ENCODE measurements around the gene TNRC6B.
"Not testable (repeated sequence)": the region's sequence is repeated elsewhere in the genome, so short reads cannot be mapped to it uniquely, and the experiment has no call there.

TNRC6B gene

GRCh38 chr22:40294696-40295095, 117.0 kb downstream of the TNRC6B start:
- TF ChIP-seq POLR2AphosphoS5 (IDR thresholded peaks at IDR 0.05; ENCODE audit: low read depth, low read length) = no peak
- no peak for TF ChIP-seq TAF1 (IDR thresholded peaks at IDR 0.05; ENCODE audit: low read depth, low read length)
- TF ChIP-seq SPI1 (IDR thresholded peaks at IDR 0.05; ENCODE audit: low read depth, low read length) = no peak
- no peak for TF ChIP-seq POLR2A (IDR thresholded peaks at IDR 0.05; ENCODE audit: low read depth, low read length)
- TF ChIP-seq PAX5 (IDR thresholded peaks at IDR 0.05; ENCODE audit: insufficient read depth, low read length, severe bottlenecking) = no peak
- no peak for TF ChIP-seq POU2F2 (IDR thresholded peaks at IDR 0.05; ENCODE audit: low read depth, low read length)
- FAIRE-seq (peak; percentile 23), DNase-seq (ENCODE audit: insufficient read length, low spot score) (no peak)

DNA sequence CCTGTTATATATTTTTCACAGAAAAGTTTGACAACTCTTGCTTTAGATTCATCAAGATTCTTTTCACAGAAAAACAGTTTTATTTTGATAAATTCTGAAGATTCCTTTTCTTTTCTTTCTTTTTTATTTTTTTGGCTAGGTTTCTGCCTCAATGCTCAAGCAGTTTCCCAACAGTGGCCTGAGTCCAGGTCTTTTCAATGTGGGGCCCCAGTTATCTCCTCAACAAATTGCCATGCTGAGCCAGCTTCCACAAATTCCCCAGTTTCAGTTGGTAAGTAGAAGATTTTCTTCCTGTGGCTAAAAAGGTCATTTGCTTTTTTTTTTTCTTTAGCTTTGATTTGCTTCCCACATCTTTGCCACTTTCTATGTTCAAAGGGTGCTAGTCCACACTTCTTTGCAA, 122.6 kb downstream of the TNRC6B start:
- DNase-seq (ENCODE audit: insufficient read length, low spot score) (no peak), FAIRE-seq (no peak)
- TF ChIP-seq POLR2AphosphoS5 (IDR thresholded peaks at IDR 0.05; ENCODE audit: low read depth, low read length) (no peak), POU2F2 (IDR thresholded peaks at IDR 0.05; ENCODE audit: low read depth, low read length) (no peak), SPI1 (IDR thresholded peaks at IDR 0.05; ENCODE audit: low read depth, low read length) (no peak), TAF1 (IDR thresholded peaks at IDR 0.05; ENCODE audit: low read depth, low read length) (no peak), POLR2A (IDR thresholded peaks at IDR 0.05; ENCODE audit: low read depth, low read length) (no peak), PAX5 (IDR thresholded peaks at IDR 0.05; ENCODE audit: insufficient read depth, low read length, severe bottlenecking) (no peak)

DNA sequence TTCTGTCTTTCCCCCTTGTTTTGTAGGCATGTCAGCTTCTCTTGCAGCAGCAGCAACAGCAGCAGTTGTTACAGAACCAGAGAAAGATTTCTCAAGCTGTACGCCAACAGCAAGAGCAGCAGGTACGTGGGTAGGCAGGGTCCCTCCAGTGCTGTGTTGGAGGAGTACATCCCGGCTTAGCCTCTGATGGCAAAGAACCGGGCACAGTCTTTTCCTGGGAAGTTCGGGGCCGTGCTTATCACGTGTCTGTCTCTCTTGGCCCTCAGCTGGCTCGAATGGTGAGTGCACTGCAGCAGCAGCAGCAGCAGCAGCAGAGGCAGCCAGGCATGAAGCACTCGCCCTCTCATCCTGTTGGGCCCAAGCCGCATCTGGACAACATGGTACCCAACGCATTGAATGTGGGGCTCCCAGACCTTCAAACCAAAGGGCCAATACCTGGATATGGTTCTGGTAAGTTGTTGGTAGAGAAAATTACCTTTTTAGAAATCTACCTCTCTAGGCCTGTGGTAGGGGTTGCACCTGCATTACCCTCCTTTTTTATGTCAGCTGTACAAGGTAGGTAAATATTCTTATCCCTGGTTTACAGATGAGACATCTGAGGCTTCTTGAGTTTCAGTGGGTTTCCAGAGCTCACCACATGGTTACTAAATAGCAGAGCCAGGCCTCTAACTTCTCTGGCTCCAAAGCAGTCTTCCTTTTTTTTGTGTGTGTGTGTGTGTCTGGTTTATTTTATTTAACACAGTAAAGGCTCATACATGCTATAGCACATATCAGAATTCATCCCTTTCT, 123.4 kb downstream of the TNRC6B start:
- DNase-seq (ENCODE audit: insufficient read length, low spot score) (peak; percentile 46), FAIRE-seq (peak; percentile 87)
- TF ChIP-seq POU2F2 (IDR thresholded peaks at IDR 0.05; ENCODE audit: low read depth, low read length) (no peak), POLR2AphosphoS5 (IDR thresholded peaks at IDR 0.05; ENCODE audit: low read depth, low read length) (no peak), PAX5 (IDR thresholded peaks at IDR 0.05; ENCODE audit: insufficient read depth, low read length, severe bottlenecking) (peak; percentile 61)

DNA sequence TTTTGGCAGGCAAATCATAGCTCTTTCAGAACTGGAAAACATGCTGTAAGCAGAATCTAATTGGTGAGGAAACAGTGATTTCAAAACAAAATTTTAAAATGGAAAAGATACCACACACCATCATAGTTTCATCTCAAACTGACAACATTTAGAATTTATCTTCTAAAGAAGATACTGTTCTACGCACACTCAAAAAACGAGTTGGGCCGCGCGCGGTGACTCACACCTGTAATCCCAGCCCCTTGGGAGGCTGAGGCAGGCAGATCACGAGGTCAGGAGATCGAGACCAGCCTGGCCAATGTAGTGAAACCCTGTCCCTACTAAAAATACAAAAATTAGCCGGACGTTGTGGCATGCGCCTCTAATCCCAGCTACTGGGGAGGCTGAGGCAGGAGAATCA, 124.4 kb downstream of the TNRC6B start:
- TF ChIP-seq POLR2AphosphoS5 (IDR thresholded peaks at IDR 0.05; ENCODE audit: low read depth, low read length) (no peak), POU2F2 (IDR thresholded peaks at IDR 0.05; ENCODE audit: low read depth, low read length) (no peak), SPI1 (IDR thresholded peaks at IDR 0.05; ENCODE audit: low read depth, low read length) (no peak), PAX5 (IDR thresholded peaks at IDR 0.05; ENCODE audit: insufficient read depth, low read length, severe bottlenecking) (no peak), TAF1 (IDR thresholded peaks at IDR 0.05; ENCODE audit: low read depth, low read length) (no peak), POLR2A (IDR thresholded peaks at IDR 0.05; ENCODE audit: low read depth, low read length) (no peak)
- FAIRE-seq (no peak), DNase-seq (ENCODE audit: insufficient read length, low spot score) (no peak)

- TF ChIP-seq POLR2A (IDR thresholded peaks at IDR 0.05; ENCODE audit: low read depth, low read length) = no peak
- TF ChIP-seq SPI1 (IDR thresholded peaks at IDR 0.05; ENCODE audit: low read depth, low read length) = no peak
- TF ChIP-seq TAF1 (IDR thresholded peaks at IDR 0.05; ENCODE audit: low read depth, low read length) = no peak
- TF ChIP-seq POLR2AphosphoS5 (IDR thresholded peaks at IDR 0.05; ENCODE audit: low read depth, low read length) = no peak
- TF ChIP-seq PAX5 (IDR thresholded peaks at IDR 0.05; ENCODE audit: insufficient read depth, low read length, severe bottlenecking) = no peak
- no peak for TF ChIP-seq POU2F2 (IDR thresholded peaks at IDR 0.05; ENCODE audit: low read depth, low read length)
- no peak for DNase-seq (ENCODE audit: insufficient read length, low spot score)
- no peak for FAIRE-seq
Observed at GRCh38 chr22:40305625-40306024, 127.9 kb downstream of the TNRC6B start.

- FAIRE-seq = no peak
- no peak for TF ChIP-seq PAX5 (IDR thresholded peaks at IDR 0.05; ENCODE audit: insufficient read depth, low read length, severe bottlenecking)
- TF ChIP-seq TAF1 (IDR thresholded peaks at IDR 0.05; ENCODE audit: low read depth, low read length) = no peak
- TF ChIP-seq POLR2A (IDR thresholded peaks at IDR 0.05; ENCODE audit: low read depth, low read length) = no peak
- no peak for TF ChIP-seq POU2F2 (IDR thresholded peaks at IDR 0.05; ENCODE audit: low read depth, low read length)
- TF ChIP-seq POLR2AphosphoS5 (IDR thresholded peaks at IDR 0.05; ENCODE audit: low read depth, low read length) = no peak
- TF ChIP-seq SPI1 (IDR thresholded peaks at IDR 0.05; ENCODE audit: low read depth, low read length) = no peak
- DNase-seq (ENCODE audit: insufficient read length, low spot score) = no peak
Observed at GRCh38 chr22:40308999-40309573, 131.4 kb downstream of the TNRC6B start.

DNA sequence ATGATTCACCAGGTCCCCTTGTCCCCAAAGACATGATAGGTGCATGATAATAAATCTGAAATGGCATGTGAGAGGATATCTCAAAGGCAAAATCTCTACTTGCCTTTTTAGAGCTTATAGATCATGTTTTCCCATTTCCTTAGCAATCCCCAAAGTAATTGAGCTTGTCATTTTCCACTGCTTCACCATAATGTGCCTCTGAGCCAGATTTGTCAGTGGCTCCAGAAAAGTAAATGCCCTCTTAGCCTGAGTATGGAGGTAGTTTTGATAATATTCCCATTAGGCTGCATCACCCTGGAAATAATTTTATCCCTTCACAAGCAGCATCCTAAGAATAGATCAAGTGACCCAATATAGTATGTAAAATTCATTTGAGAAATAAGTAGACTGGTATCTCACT, 131.9 kb downstream of the TNRC6B start:
- no peak for TF ChIP-seq TAF1 (IDR thresholded peaks at IDR 0.05; ENCODE audit: low read depth, low read length)
- FAIRE-seq (no peak), DNase-seq (ENCODE audit: insufficient read length, low spot score) (no peak)

- peak; percentile 26 for FAIRE-seq
- TF ChIP-seq POU2F2 (IDR thresholded peaks at IDR 0.05; ENCODE audit: low read depth, low read length) = no peak
- peak; percentile 93 for TF ChIP-seq SPI1 (IDR thresholded peaks at IDR 0.05; ENCODE audit: low read depth, low read length)
- DNase-seq (ENCODE audit: insufficient read length, low spot score) = no peak
Observed at GRCh38 chr22:40310081-40310767, 132.5 kb downstream of the TNRC6B start.

DNA sequence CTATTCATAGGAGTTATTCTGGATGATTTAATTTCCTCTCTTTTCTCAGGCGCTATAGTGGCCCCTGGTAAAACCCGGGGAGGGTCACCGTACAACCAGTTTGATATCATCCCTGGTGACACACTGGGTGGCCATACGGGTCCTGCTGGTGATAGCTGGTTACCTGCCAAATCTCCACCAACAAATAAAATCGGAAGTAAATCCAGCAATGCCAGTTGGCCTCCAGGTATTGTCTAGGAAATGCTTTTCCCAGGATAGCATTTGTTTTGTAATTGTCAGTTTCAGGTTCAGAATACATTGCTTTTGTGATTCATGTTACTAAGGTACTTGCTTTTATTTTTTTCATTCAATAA, 133.0 kb downstream of the TNRC6B start:
- TF ChIP-seq PAX5 (IDR thresholded peaks at IDR 0.05; ENCODE audit: insufficient read depth, low read length, severe bottlenecking) = no peak
- TF ChIP-seq POLR2AphosphoS5 (IDR thresholded peaks at IDR 0.05; ENCODE audit: low read depth, low read length) = no peak
- TF ChIP-seq POLR2A (IDR thresholded peaks at IDR 0.05; ENCODE audit: low read depth, low read length) = no peak
- TF ChIP-seq SPI1 (IDR thresholded peaks at IDR 0.05; ENCODE audit: low read depth, low read length) = no peak
- no peak for TF ChIP-seq POU2F2 (IDR thresholded peaks at IDR 0.05; ENCODE audit: low read depth, low read length)
- TF ChIP-seq TAF1 (IDR thresholded peaks at IDR 0.05; ENCODE audit: low read depth, low read length) = no peak
- DNase-seq (ENCODE audit: insufficient read length, low spot score) = no peak
- no peak for FAIRE-seq

- not testable (repeated sequence) for FAIRE-seq
Observed at GRCh38 chr22:40311646-40312045, 133.9 kb downstream of the TNRC6B start.

More at GRCh38 chr22:40311646-40312045, 133.9 kb downstream of the TNRC6B start:
- DNase-seq (ENCODE audit: insufficient read length, low spot score) = not testable (repeated sequence)
